ENCODE data around the gene CAD.

CAD gene

GRCh38 chr2:27284996-27285395 is 67.8 kb downstream of the CAD start:
- no peak for DNase-seq

GRCh38 chr2:27285481-27285880 is 68.3 kb downstream of the CAD start:
- DNase-seq, result no peak

GRCh38 chr2:27288610-27289009 is 71.4 kb downstream of the CAD start:
- no peak for DNase-seq

GRCh38 chr2:27290549-27290948 is 73.4 kb downstream of the CAD start:
- DNase-seq, result no peak

- DNase-seq, result no peak
Observed at GRCh38 chr2:27291865-27292264, 74.7 kb downstream of the CAD start.
